IMR-90 (cell line): Measurements from ENCODE around the gene NUP37. TPM values are rescaled to one million over a fixed set of nuclear protein-coding genes. Genes with fewer than 3 reads are reported as not detected.

Experiments
- ATAC-seq: fragments of 200-7000 bp; cut with Tn5 transposase; 2 replicates; pipeline ENCODE4 v1.9.1; 2020; ENCODE audit warnings: low read depth, mild to moderate bottlenecking, moderate library complexity
- BruUV-seq: library from RNA; stranded (reverse); fragments of 400-500 nt; replicated peaks from 2 replicates; lab custom pipeline; 2021; lab: Mats Ljungman, UMichigan
- CTCF ChIA-PET: fragments of 300-600 bp; formaldehyde crosslinking; extraction: SDS; loops from one replicate; lab custom pipeline; 2021; ENCODE audit warnings: antibody characterized with exemption; lab: Yijun Ruan, JAX
- POLR2A ChIA-PET: fragments of 300-600 bp; sonication (Branson Sonifier 250); formaldehyde crosslinking; loops from one replicate; lab custom pipeline; 2022; ENCODE audit warnings: antibody characterized with exemption; ENCODE audit not compliant: unreplicated experiment; lab: Charles Lee
- DNase-seq: peaks from one replicate; pipeline ENCODE4 v3.0.0; 2013
- H2AFZ ChIP-seq: replicated peaks from 2 replicates; pipeline ENCODE3; 2013; ENCODE audit warnings: low read length, mild to moderate bottlenecking; ENCODE audit not compliant: poor library complexity
- H2AK5ac ChIP-seq: 2 replicates; pipeline ENCODE4 v1.6.1; 2013; ENCODE audit warnings: low read depth, low read length, inconsistent platforms
- H2AK9ac ChIP-seq: replicated peaks from 2 replicates; pipeline ENCODE3; 2013; ENCODE audit warnings: mild to moderate bottlenecking, low read depth, low read length, moderate library complexity; ENCODE audit not compliant: poor library complexity
- H2BK120ac ChIP-seq: 2 replicates; pipeline ENCODE4 v1.6.1; 2013; ENCODE audit warnings: low read depth, low read length, inconsistent platforms
- H2BK15ac ChIP-seq: 3 replicates; pipeline ENCODE4 v1.6.1; 2013; ENCODE audit warnings: low read depth, low read length, inconsistent platforms
- H2BK20ac ChIP-seq: 2 replicates; pipeline ENCODE4 v1.6.1; 2013; ENCODE audit warnings: low read depth, mild to moderate bottlenecking, inconsistent platforms, low read length, moderate library complexity
- H2BK5ac ChIP-seq: 2 replicates; pipeline ENCODE4 v1.6.1; 2013; ENCODE audit warnings: mild to moderate bottlenecking, low read depth, low read length, inconsistent platforms; ENCODE audit not compliant: poor library complexity, severe bottlenecking
- H3K14ac ChIP-seq: replicated peaks from 2 replicates; pipeline ENCODE4 v1.6.1; 2013; ENCODE audit warnings: low read depth, low read length, inconsistent platforms
- H3K18ac ChIP-seq: 2 replicates; pipeline ENCODE4 v1.6.1; 2013; ENCODE audit warnings: low read depth, low read length, control low read depth
- H3K23ac ChIP-seq: 2 replicates; pipeline ENCODE4 v1.6.1; 2013; ENCODE audit warnings: low read depth, low read length, inconsistent platforms
- H3K27ac ChIP-seq: 2 replicates; pipeline ENCODE4 v1.5.1; 2013; ENCODE audit warnings: mild to moderate bottlenecking, control low read depth, low read length; ENCODE audit not compliant: insufficient read depth
- H3K27me3 ChIP-seq: 2 replicates; pipeline ENCODE4 v1.6.1; 2013; ENCODE audit warnings: low read length; ENCODE audit not compliant: control insufficient read depth, insufficient read depth
- H3K36me3 ChIP-seq: 2 replicates; pipeline ENCODE4 v1.6.1; 2013; ENCODE audit warnings: low read length, mixed read lengths; ENCODE audit not compliant: control insufficient read depth, insufficient read depth
- H3K4ac ChIP-seq: 2 replicates; pipeline ENCODE4 v1.6.1; 2013; ENCODE audit warnings: low read depth, low read length, inconsistent platforms
- H3K4me1 ChIP-seq: 2 replicates; pipeline ENCODE4 v1.6.1; 2013; ENCODE audit warnings: low read length, mixed read lengths; ENCODE audit not compliant: control insufficient read depth, insufficient read depth
- H3K4me2 ChIP-seq: 2 replicates; pipeline ENCODE4 v1.6.1; 2013; ENCODE audit warnings: low read depth, mild to moderate bottlenecking, control low read depth, low read length, moderate library complexity
- H3K4me3 ChIP-seq: 2 replicates; pipeline ENCODE4 v1.5.1; 2013; ENCODE audit warnings: low read depth, mild to moderate bottlenecking, control low read depth, low read length, moderate library complexity; ENCODE audit not compliant: insufficient read depth
- H3K56ac ChIP-seq: 2 replicates; pipeline ENCODE4 v1.6.1; 2013; ENCODE audit warnings: low read length, inconsistent platforms; ENCODE audit not compliant: insufficient read depth; ENCODE audit errors: extremely low read depth
- H3K79me1 ChIP-seq, 2 experiments: 2 replicates each; pipeline ENCODE4 v1.6.1; 2013; ENCODE audit warnings: low read length in 2 of 2, inconsistent platforms in 1 of 2, low read depth in 1 of 2
- H3K9ac ChIP-seq: 2 replicates; pipeline ENCODE4 v1.6.1; 2013; ENCODE audit warnings: low read depth, low read length, control low read depth
- H3K9me1 ChIP-seq: 2 replicates; pipeline ENCODE4 v1.6.1; 2013; ENCODE audit warnings: low read length, inconsistent platforms; ENCODE audit not compliant: insufficient read depth
- H3K9me3 ChIP-seq: 2 replicates; pipeline ENCODE4 v1.6.1; 2013; ENCODE audit warnings: low read length; ENCODE audit not compliant: control insufficient read depth, insufficient read depth
- H4K20me1 ChIP-seq: 2 replicates; pipeline ENCODE4 v1.6.1; 2013; ENCODE audit warnings: low read length, inconsistent platforms; ENCODE audit not compliant: insufficient read depth
- H4K5ac ChIP-seq: 2 replicates; pipeline ENCODE4 v1.6.1; 2013; ENCODE audit warnings: mild to moderate bottlenecking, low read depth, low read length, control low read depth
- H4K8ac ChIP-seq, 2 experiments: 2 replicates each; pipeline ENCODE4 v1.6.1; 2013; ENCODE audit warnings: low read depth in 2 of 2, low read length in 2 of 2, control low read depth in 1 of 2, inconsistent platforms in 1 of 2
- H4K91ac ChIP-seq: 2 replicates; pipeline ENCODE4 v1.6.1; 2013; ENCODE audit warnings: low read depth, low read length, inconsistent platforms; ENCODE audit not compliant: insufficient read depth
- BHLHE40 ChIP-seq: fragments of 150-350 bp; IDR thresholded peaks from 2 replicates; pipeline ENCODE4 v1.6.1; 2016; ENCODE audit warnings: mild to moderate bottlenecking, low read depth, low read length
- CEBPB ChIP-seq: IDR thresholded peaks from 2 replicates; pipeline ENCODE4 v1.6.1; 2012; ENCODE audit warnings: low read depth, low read length, improper control_type of control experiment
- CHD1 ChIP-seq: IDR thresholded peaks from 2 replicates; pipeline ENCODE4 v1.6.1; 2012; ENCODE audit warnings: low read depth, low read length, improper control_type of control experiment
- FOS ChIP-seq: fragments of 150-350 bp; IDR thresholded peaks from 2 replicates; pipeline ENCODE4 v1.6.1; 2016; ENCODE audit warnings: low read depth, low read length
- MAZ ChIP-seq: IDR thresholded peaks from 2 replicates; pipeline ENCODE4 v1.6.1; 2012; ENCODE audit warnings: low read depth, mild to moderate bottlenecking, low read length, improper control_type of control experiment, moderate library complexity, borderline replicate concordance
- MXI1 ChIP-seq: IDR thresholded peaks from 2 replicates; pipeline ENCODE4 v1.6.1; 2012; ENCODE audit warnings: low read depth, mild to moderate bottlenecking, low read length, moderate library complexity, borderline replicate concordance
- POLR2A ChIP-seq: IDR thresholded peaks from 2 replicates; pipeline ENCODE4 v1.6.1; 2012; ENCODE audit warnings: mild to moderate bottlenecking, low read depth, low read length
- RAD21 ChIP-seq: IDR thresholded peaks from 2 replicates; pipeline ENCODE4 v1.6.1; 2012; ENCODE audit warnings: low read length, improper control_type of control experiment
- RFX5 ChIP-seq: IDR thresholded peaks from 2 replicates; pipeline ENCODE4 v1.8.0; 2012; ENCODE audit warnings: low read depth, mild to moderate bottlenecking, low read length, moderate library complexity
- SMC3 ChIP-seq: fragments of 150-350 bp; IDR thresholded peaks from 2 replicates; pipeline ENCODE4 v1.6.1; 2016; ENCODE audit warnings: low read depth, mild to moderate bottlenecking, antibody characterized with exemption, low read length, moderate library complexity
- dilution Hi-C: fragments of 300-500 bp; cut with HindIII; formaldehyde crosslinking; loops from one replicate; pipeline ENCODE4 v1.14.3; 2018; ENCODE audit warnings: low sequenced_read_pairs; ENCODE audit not compliant: unreplicated experiment
- in situ Hi-C: fragments of 300-500 bp; cut with MboI; formaldehyde crosslinking; loops from 3 replicates; pipeline ENCODE4 v1.14.3; 2019; ENCODE audit warnings: low sequenced_read_pairs, inconsistent platforms, mixed read lengths
- intact Hi-C: fragments of 100-400 bp; cut with micrococcal nuclease; formaldehyde crosslinking; loops from 2 replicates; pipeline ENCODE4 v1.10.0; 2022
- polyA plus RNA-seq, 3 experiments: library from polyadenylated mRNA; depleted of rRNA; stranded (reverse); fragments of >200 nt; gene quantifications; 2 replicates each; pipeline ENCODE4 v1.2.3, GENCODE V29; 2012; ENCODE audit warnings: low replicate concordance in 1 of 3
- total RNA-seq: library from RNA; depleted of rRNA; stranded (reverse); fragments of >200 nt; gene quantifications from 2 replicates; pipeline ENCODE4 v1.2.3, GENCODE V29; 2012
- TF ChIP-seq, protein P1 (sequence below): conservative IDR thresholded peaks from 2 replicates; pipeline ENCODE4 v1.5.1; 2012; ENCODE audit warnings: mild to moderate bottlenecking, low read depth, low read length, improper control_type of control experiment
- TF ChIP-seq, protein P2 (sequence below): fragments of 150-350 bp; IDR thresholded peaks from 2 replicates; pipeline ENCODE4 v1.6.1; 2016; ENCODE audit warnings: low read depth, mild to moderate bottlenecking, low read length, moderate library complexity, borderline replicate concordance
- TF ChIP-seq, protein P3 (sequence below): fragments of 150-350 bp; IDR thresholded peaks from 2 replicates; pipeline ENCODE4 v1.6.1; 2017; ENCODE audit warnings: mild to moderate bottlenecking, antibody characterized with exemption, low read length, low read depth

The NUP37 gene
- total and polyA plus RNA-seq, 2 of the 4 experiments (the other 2 are of a cell fraction), result 41.1 to 55.0 TPM

GRCh38 chr12:102053062-102053349 lies 66.9 kb downstream of the NUP37 start:
- H3K27ac ChIP-seq, result no peak overlapping the region
- no peak overlapping the region for H3K56ac ChIP-seq
- no peak overlapping the region for H2BK120ac ChIP-seq
- H3K36me3 ChIP-seq, result peaks cover 12% of the 10 kb centered on the region; the same call in 1 of the 2 replicates
- H3K23ac ChIP-seq, result no peak overlapping the region
- BruUV-seq, result no TSS peak
- in situ Hi-C loops, result no loop called here
- H3K4me2 ChIP-seq, result no peak overlapping the region
- dilution Hi-C loops, result no loop called here
- no peak overlapping the region for H3K18ac ChIP-seq
- H4K8ac ChIP-seq, result no peak overlapping the region
- TF ChIP-seq, protein P1, sequence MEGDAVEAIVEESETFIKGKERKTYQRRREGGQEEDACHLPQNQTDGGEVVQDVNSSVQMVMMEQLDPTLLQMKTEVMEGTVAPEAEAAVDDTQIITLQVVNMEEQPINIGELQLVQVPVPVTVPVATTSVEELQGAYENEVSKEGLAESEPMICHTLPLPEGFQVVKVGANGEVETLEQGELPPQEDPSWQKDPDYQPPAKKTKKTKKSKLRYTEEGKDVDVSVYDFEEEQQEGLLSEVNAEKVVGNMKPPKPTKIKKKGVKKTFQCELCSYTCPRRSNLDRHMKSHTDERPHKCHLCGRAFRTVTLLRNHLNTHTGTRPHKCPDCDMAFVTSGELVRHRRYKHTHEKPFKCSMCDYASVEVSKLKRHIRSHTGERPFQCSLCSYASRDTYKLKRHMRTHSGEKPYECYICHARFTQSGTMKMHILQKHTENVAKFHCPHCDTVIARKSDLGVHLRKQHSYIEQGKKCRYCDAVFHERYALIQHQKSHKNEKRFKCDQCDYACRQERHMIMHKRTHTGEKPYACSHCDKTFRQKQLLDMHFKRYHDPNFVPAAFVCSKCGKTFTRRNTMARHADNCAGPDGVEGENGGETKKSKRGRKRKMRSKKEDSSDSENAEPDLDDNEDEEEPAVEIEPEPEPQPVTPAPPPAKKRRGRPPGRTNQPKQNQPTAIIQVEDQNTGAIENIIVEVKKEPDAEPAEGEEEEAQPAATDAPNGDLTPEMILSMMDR, result no peak
- TF ChIP-seq MAZ, result no peak
- no peak for TF ChIP-seq POLR2A
- no peak for TF ChIP-seq CEBPB
- no peak for TF ChIP-seq MXI1
- TF ChIP-seq, protein P2, sequence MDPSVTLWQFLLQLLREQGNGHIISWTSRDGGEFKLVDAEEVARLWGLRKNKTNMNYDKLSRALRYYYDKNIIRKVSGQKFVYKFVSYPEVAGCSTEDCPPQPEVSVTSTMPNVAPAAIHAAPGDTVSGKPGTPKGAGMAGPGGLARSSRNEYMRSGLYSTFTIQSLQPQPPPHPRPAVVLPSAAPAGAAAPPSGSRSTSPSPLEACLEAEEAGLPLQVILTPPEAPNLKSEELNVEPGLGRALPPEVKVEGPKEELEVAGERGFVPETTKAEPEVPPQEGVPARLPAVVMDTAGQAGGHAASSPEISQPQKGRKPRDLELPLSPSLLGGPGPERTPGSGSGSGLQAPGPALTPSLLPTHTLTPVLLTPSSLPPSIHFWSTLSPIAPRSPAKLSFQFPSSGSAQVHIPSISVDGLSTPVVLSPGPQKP, result no peak
- no peak for TF ChIP-seq BHLHE40
- no peak for TF ChIP-seq RAD21
- no peak for TF ChIP-seq FOS
- TF ChIP-seq, protein P3, sequence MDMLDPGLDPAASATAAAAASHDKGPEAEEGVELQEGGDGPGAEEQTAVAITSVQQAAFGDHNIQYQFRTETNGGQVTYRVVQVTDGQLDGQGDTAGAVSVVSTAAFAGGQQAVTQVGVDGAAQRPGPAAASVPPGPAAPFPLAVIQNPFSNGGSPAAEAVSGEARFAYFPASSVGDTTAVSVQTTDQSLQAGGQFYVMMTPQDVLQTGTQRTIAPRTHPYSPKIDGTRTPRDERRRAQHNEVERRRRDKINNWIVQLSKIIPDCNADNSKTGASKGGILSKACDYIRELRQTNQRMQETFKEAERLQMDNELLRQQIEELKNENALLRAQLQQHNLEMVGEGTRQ, result no peak
- TF ChIP-seq SMC3, result no peak
- no peak for TF ChIP-seq CHD1
- TF ChIP-seq RFX5, result no peak
- ChIA-PET POLR2A (no interaction called here), CTCF (no interaction called here)
- intact Hi-C loops, result no loop called here
- H2BK5ac ChIP-seq, result no peak overlapping the region
- DNase-seq, result no peak
- no peak for ATAC-seq
- H3K9ac ChIP-seq, result no peak overlapping the region
- no peaks in the 10 kb centered on the region; the same call in 1 of the 2 replicates for H4K20me1 ChIP-seq
- no peak overlapping the region for H2AK5ac ChIP-seq
- H3K79me1 ChIP-seq, result peaks cover 3 to 11% of the 10 kb centered on the region in 2 experiments; a peak in 3 of 4 replicates
- H3K27me3 ChIP-seq, result no peaks in the 10 kb centered on the region
- H3K4me3 ChIP-seq, result no peak overlapping the region
- H4K5ac ChIP-seq, result no peak overlapping the region
- 0 out of 2 replicates have a peak, but pooled peaks cover 2% of the 10 kb centered on the region for H3K4me1 ChIP-seq
- no peak overlapping the region for H2AFZ ChIP-seq
- H4K91ac ChIP-seq, result no peak overlapping the region
- H2AK9ac ChIP-seq, result peak overlapping the region; percentile 51
- H2BK20ac ChIP-seq, result no peak overlapping the region
- no peak overlapping the region for H3K4ac ChIP-seq
- H3K14ac ChIP-seq, result no peak overlapping the region
- no peak overlapping the region for H2BK15ac ChIP-seq
- H3K9me3 ChIP-seq, result no peaks in the 10 kb centered on the region
- H3K9me1 ChIP-seq, result no peaks in the 10 kb centered on the region
